ENCODE results near the gene ELL. TPM values are rescaled to one million over a fixed set of nuclear protein-coding genes. Genes with fewer than 3 reads are reported as not detected.

The ELL gene
- total RNA-seq, 1 experiment from 2014 or later, result 18.6 TPM

DNA sequence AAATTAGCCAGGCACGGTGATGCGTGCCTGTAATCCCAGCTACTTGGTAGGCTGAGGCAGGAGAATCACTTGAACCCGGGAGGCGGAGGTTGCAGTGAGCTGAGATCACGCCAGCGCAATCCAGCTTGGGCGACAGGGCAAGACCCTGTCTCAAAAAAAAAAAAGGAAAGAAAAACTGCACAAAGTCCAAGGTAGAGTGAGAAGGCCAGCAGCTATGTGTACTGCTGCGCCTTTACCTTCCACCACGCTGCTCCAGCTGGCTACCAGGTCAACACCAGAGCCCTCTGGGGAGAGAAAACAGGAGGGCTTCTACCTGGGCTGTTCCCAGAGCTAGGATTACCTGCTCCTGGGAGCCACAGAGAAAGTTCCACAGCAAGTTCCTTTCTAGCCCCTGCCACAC is 3.2 kb downstream of the ELL start:
- Histone ChIP-seq H3K27ac (ENCODE audit: low read length) (no peak overlapping the region), H3K36me3 (ENCODE audit: control insufficient read depth, insufficient read depth, low read length) (peaks cover 4% of the 10 kb centered on the region; the same call in 1 of the 2 replicates), H3K9me3 (ENCODE audit: control insufficient read depth, insufficient read depth, low read depth, low read length) (no peaks in the 10 kb centered on the region), H3K4me3 (ENCODE audit: low read depth in 2 of 2, low read length in 2 of 2) (no peak overlapping the region), H3K4me1 (ENCODE audit: control insufficient read depth, insufficient read depth, low read length) (peaks cover 16% of the 10 kb centered on the region), H3K27me3 (ENCODE audit: control insufficient read depth, insufficient read depth, low read length) (no peaks in the 10 kb centered on the region)
- ATAC-seq, result no peak
- DNase-seq (ENCODE audit: low read depth, low spot score), result no peak
- intact Hi-C loops (cut with micrococcal nuclease; ENCODE audit: unreplicated experiment), result no loop called here
- ChIA-PET CTCF (no interaction called here), POLR2A (no interaction called here)
- in situ Hi-C loops (cut with HindIII; ENCODE audit: low pct_unique_long_range_greater_than_20kb, low sequenced_read_pairs), result no loop called here
- BruUV-seq (replicated peaks), result no TSS peak
- TF ChIP-seq, protein P1, sequence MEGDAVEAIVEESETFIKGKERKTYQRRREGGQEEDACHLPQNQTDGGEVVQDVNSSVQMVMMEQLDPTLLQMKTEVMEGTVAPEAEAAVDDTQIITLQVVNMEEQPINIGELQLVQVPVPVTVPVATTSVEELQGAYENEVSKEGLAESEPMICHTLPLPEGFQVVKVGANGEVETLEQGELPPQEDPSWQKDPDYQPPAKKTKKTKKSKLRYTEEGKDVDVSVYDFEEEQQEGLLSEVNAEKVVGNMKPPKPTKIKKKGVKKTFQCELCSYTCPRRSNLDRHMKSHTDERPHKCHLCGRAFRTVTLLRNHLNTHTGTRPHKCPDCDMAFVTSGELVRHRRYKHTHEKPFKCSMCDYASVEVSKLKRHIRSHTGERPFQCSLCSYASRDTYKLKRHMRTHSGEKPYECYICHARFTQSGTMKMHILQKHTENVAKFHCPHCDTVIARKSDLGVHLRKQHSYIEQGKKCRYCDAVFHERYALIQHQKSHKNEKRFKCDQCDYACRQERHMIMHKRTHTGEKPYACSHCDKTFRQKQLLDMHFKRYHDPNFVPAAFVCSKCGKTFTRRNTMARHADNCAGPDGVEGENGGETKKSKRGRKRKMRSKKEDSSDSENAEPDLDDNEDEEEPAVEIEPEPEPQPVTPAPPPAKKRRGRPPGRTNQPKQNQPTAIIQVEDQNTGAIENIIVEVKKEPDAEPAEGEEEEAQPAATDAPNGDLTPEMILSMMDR (IDR thresholded peaks at IDR 0.05), result no peak
- TF ChIP-seq, protein P2, sequence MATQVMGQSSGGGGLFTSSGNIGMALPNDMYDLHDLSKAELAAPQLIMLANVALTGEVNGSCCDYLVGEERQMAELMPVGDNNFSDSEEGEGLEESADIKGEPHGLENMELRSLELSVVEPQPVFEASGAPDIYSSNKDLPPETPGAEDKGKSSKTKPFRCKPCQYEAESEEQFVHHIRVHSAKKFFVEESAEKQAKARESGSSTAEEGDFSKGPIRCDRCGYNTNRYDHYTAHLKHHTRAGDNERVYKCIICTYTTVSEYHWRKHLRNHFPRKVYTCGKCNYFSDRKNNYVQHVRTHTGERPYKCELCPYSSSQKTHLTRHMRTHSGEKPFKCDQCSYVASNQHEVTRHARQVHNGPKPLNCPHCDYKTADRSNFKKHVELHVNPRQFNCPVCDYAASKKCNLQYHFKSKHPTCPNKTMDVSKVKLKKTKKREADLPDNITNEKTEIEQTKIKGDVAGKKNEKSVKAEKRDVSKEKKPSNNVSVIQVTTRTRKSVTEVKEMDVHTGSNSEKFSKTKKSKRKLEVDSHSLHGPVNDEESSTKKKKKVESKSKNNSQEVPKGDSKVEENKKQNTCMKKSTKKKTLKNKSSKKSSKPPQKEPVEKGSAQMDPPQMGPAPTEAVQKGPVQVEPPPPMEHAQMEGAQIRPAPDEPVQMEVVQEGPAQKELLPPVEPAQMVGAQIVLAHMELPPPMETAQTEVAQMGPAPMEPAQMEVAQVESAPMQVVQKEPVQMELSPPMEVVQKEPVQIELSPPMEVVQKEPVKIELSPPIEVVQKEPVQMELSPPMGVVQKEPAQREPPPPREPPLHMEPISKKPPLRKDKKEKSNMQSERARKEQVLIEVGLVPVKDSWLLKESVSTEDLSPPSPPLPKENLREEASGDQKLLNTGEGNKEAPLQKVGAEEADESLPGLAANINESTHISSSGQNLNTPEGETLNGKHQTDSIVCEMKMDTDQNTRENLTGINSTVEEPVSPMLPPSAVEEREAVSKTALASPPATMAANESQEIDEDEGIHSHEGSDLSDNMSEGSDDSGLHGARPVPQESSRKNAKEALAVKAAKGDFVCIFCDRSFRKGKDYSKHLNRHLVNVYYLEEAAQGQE (IDR thresholded peaks at IDR 0.05; ENCODE audit: insufficient read depth in 1 of 2, low read depth in 2 of 2, low read length in 1 of 2), result no peak
- no peak for TF ChIP-seq POLR2AphosphoS5 (IDR thresholded peaks at IDR 0.05; ENCODE audit: low read depth, low read length)
- TF ChIP-seq SIN3A (IDR thresholded peaks at IDR 0.05; ENCODE audit: borderline replicate concordance, insufficient read depth, low read depth, low read length), result no peak
- TF ChIP-seq TCF7L2 (IDR thresholded peaks at IDR 0.05; ENCODE audit: low read depth, low read length), result no peak

- no peaks in the 10 kb centered on the region for H3K27me3 ChIP-seq (ENCODE audit: control insufficient read depth, insufficient read depth, low read length)
- TF ChIP-seq, protein P1 (IDR thresholded peaks at IDR 0.05), result no peak
- TF ChIP-seq TCF7L2 (IDR thresholded peaks at IDR 0.05; ENCODE audit: low read depth, low read length), result no peak
- no peak for TF ChIP-seq POLR2AphosphoS5 (IDR thresholded peaks at IDR 0.05; ENCODE audit: low read depth, low read length)
- TF ChIP-seq, protein P2 (IDR thresholded peaks at IDR 0.05; ENCODE audit: insufficient read depth in 1 of 2, low read depth in 2 of 2, low read length in 1 of 2), result no peak
- no peak for TF ChIP-seq SIN3A (IDR thresholded peaks at IDR 0.05; ENCODE audit: borderline replicate concordance, insufficient read depth, low read depth, low read length)
- H3K4me3 ChIP-seq (ENCODE audit: low read depth in 2 of 2, low read length in 2 of 2), result no peak overlapping the region
- ATAC-seq (no peak), DNase-seq (ENCODE audit: low read depth, low spot score) (no peak)
- no peaks in the 10 kb centered on the region for H3K9me3 ChIP-seq (ENCODE audit: control insufficient read depth, insufficient read depth, low read depth, low read length)
- ChIA-PET CTCF (no interaction called here), POLR2A (no interaction called here)
- intact Hi-C loops (cut with micrococcal nuclease; ENCODE audit: unreplicated experiment) (no loop called here), in situ Hi-C loops (cut with HindIII; ENCODE audit: low pct_unique_long_range_greater_than_20kb, low sequenced_read_pairs) (no loop called here)
- H3K27ac ChIP-seq (ENCODE audit: low read length), result no peak overlapping the region
- BruUV-seq (replicated peaks), result no TSS peak
- H3K4me1 ChIP-seq (ENCODE audit: control insufficient read depth, insufficient read depth, low read length), result peaks cover 16% of the 10 kb centered on the region
- H3K36me3 ChIP-seq (ENCODE audit: control insufficient read depth, insufficient read depth, low read length), result peaks cover 4% of the 10 kb centered on the region; the same call in 1 of the 2 replicates
Observed at GRCh38 chr19:18517606-18518005, 4.3 kb downstream of the ELL start.
